PFSK-1 (cell line): ENCODE data around the gene SFTPB.

Source experiments
- FOXP2 ChIP-seq: optimal IDR thresholded peaks from 2 replicates; pipeline ENCODE3; 2011; ENCODE audit warnings: borderline replicate concordance, control low read depth, inconsistent platforms; ENCODE audit not compliant: insufficient read depth; ENCODE audit errors: extremely low read length, extremely low read depth
- POLR2AphosphoS5 ChIP-seq: IDR thresholded peaks from 2 replicates; pipeline ENCODE4 v1.6.1; 2012; ENCODE audit warnings: low read depth, mild to moderate bottlenecking, control low read depth, low read length, moderate library complexity
- SIN3A ChIP-seq: IDR thresholded peaks from 2 replicates; pipeline ENCODE4 v1.6.1; 2012; ENCODE audit warnings: mild to moderate bottlenecking, low read length, moderate library complexity, borderline replicate concordance; ENCODE audit not compliant: insufficient read depth
- TAF1 ChIP-seq: IDR thresholded peaks from 2 replicates; pipeline ENCODE4 v1.6.1; 2012; ENCODE audit warnings: low read length, control low read depth, borderline replicate concordance; ENCODE audit not compliant: insufficient read depth
- TF ChIP-seq, protein P1 (sequence below), 2 experiments: IDR thresholded peaks; 2 replicates each; pipeline versions ENCODE4 v1.6.1 to v1.8.0; 2011 to 2012; ENCODE audit warnings: low read depth in 2 of 2, low read length in 2 of 2, control low read depth in 1 of 2, inconsistent platforms in 1 of 2, mild to moderate bottlenecking in 1 of 2, moderate library complexity in 1 of 2; ENCODE audit not compliant: insufficient read depth in 1 of 2

SFTPB gene

DNA sequence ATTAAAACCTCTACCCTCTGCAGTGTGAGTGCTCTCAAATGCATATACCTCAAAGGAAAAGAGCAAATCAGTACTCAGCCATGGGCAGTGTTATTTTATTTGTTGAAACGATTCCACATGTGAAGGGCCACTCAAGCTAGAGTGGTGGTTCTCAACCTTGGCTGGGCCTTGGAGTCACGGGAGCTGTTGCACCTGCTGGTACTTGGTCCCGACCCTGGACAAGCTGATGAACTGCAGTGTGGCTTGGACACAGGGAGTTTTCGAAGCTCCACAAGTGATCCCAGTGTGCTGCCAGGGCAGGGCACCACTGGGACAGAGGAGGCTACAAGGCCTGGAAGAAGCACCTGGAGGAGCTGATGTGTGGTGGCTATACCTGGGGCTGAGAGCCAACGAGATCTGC, 45.8 kb upstream of the SFTPB start:
- TF ChIP-seq TAF1, result no peak
- TF ChIP-seq POLR2AphosphoS5, result no peak
- no peak for TF ChIP-seq SIN3A
- no peak for TF ChIP-seq FOXP2
- TF ChIP-seq, protein P1, sequence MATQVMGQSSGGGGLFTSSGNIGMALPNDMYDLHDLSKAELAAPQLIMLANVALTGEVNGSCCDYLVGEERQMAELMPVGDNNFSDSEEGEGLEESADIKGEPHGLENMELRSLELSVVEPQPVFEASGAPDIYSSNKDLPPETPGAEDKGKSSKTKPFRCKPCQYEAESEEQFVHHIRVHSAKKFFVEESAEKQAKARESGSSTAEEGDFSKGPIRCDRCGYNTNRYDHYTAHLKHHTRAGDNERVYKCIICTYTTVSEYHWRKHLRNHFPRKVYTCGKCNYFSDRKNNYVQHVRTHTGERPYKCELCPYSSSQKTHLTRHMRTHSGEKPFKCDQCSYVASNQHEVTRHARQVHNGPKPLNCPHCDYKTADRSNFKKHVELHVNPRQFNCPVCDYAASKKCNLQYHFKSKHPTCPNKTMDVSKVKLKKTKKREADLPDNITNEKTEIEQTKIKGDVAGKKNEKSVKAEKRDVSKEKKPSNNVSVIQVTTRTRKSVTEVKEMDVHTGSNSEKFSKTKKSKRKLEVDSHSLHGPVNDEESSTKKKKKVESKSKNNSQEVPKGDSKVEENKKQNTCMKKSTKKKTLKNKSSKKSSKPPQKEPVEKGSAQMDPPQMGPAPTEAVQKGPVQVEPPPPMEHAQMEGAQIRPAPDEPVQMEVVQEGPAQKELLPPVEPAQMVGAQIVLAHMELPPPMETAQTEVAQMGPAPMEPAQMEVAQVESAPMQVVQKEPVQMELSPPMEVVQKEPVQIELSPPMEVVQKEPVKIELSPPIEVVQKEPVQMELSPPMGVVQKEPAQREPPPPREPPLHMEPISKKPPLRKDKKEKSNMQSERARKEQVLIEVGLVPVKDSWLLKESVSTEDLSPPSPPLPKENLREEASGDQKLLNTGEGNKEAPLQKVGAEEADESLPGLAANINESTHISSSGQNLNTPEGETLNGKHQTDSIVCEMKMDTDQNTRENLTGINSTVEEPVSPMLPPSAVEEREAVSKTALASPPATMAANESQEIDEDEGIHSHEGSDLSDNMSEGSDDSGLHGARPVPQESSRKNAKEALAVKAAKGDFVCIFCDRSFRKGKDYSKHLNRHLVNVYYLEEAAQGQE (IDR thresholded peaks at IDR 0.05; ENCODE audit: insufficient read depth in 1 of 2, low read depth in 2 of 2, low read length in 2 of 2), result no peak

DNA sequence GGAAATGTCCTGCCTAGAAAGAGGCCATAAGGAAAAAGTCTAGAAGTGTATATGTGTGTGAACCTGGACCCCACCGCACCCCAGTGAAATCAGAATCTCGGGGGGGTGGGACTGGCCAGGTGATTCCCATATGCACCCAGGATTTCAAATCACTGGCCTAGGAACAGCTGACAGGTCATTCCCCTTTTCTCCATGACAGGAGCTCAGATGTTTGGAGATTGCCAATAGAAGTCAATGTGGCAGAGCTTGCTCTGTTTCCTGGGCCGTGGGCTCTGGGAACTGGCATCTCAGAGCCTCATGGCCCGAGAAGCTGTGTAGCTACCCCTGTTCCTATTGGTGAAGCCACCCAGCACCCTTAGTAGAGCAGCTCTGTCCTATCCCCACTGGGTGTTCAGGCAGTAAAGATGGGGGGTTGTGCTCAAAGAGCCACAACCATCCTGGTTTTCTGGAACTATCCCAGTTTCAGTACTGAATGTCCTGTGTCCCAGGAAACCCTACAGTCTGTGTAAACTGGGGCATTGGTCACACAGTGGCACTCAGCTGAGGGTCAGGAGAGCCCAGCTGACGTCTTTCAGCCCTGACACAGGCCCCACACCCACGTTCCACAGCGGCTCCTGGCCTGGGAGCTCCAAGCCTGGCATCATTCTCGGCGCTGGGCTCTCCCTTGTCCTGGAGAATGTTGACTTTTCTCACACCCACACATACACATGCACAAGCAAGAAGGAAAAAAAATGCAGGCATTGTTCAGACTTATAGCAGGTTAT, 45.0 kb upstream of the SFTPB start:
- TF ChIP-seq POLR2AphosphoS5, result no peak
- TF ChIP-seq TAF1, result no peak
- TF ChIP-seq FOXP2, result no peak
- TF ChIP-seq, protein P1 (IDR thresholded peaks at IDR 0.05; ENCODE audit: insufficient read depth in 1 of 2, low read depth in 2 of 2, low read length in 2 of 2), result no peak
- TF ChIP-seq SIN3A, result no peak

DNA sequence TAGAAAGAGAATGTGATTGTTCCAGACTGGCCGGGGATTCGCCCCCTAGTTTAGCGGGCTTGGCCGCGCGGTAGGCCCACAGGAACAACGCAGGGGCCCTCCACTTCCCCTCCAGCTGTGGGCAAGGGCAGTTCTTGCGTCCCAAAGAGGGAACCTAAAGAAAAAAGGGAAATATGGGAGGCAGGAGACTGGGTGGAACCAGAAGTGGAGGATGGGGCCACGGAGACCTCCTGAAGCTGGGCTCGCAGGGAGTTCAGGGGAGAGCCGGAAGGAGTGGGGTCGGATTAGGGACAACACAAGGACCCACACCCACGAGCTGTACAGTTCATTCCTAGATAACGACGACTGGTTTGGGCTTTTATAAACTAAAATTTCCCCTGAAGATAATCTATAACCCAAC, 44.3 kb upstream of the SFTPB start:
- TF ChIP-seq FOXP2, result no peak
- TF ChIP-seq, protein P1 (IDR thresholded peaks at IDR 0.05; ENCODE audit: insufficient read depth in 1 of 2, low read depth in 2 of 2, low read length in 2 of 2), result no peak
- no peak for TF ChIP-seq POLR2AphosphoS5
- TF ChIP-seq SIN3A, result no peak
- no peak for TF ChIP-seq TAF1

DNA sequence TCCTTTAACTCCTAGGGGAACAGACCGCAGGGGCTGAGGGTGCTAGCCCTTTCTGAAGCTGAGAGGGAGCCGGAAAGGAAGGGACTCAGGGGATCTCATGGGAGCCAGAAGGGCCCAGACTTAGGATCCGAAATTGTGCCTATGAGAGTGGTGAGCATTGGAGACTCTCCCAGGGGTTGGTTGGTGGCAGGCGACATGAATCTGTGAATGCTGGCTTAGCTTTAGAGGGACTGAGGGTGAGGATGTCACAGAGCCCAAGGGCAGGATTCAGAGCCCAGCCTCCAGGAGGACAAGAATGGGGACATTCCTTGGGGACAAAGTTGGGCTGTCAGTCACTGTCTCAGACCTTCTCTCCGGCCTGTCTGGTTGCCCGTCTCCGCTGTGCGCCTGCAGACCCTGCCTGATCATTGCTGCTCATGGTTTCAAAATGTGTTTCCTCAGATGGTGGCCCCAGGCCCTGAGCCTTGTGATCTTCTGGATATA, 43.6 kb upstream of the SFTPB start:
- TF ChIP-seq POLR2AphosphoS5 (no peak), TAF1 (no peak)
- TF ChIP-seq, protein P1 (IDR thresholded peaks at IDR 0.05; ENCODE audit: insufficient read depth in 1 of 2, low read depth in 2 of 2, low read length in 2 of 2), result no peak
